RWPE2 (cell line): ENCODE results near the gene GRAMD1B.

Experiments used
- ATAC-seq: fragments of 200-7000 bp; cut with Tn5 transposase; 3 replicates; pipeline ENCODE4 v1.9.1; 2021; ENCODE audit warnings: low read depth
- DNase-seq: peaks from one replicate; pipeline ENCODE4 v3.0.0-alpha.2; 2020; ENCODE audit warnings: low spot score
- H3K27ac ChIP-seq: fragments of 450-650 bp; 2 replicates; pipeline ENCODE4 v1.5.1; 2017; ENCODE audit warnings: mild to moderate bottlenecking; ENCODE audit not compliant: poor library complexity, severe bottlenecking
- H3K27me3 ChIP-seq: fragments of 250-450 bp; sonication (Bioruptor Pico); 2 replicates; pipeline ENCODE4 v1.5.1; 2021; ENCODE audit warnings: mild to moderate bottlenecking, moderate library complexity; ENCODE audit not compliant: insufficient read depth, poor library complexity, severe bottlenecking
- H3K36me3 ChIP-seq: fragments of 250-450 bp; sonication (Bioruptor Pico); 2 replicates; pipeline ENCODE4 v1.5.1; 2020; ENCODE audit warnings: low read depth, mild to moderate bottlenecking, moderate library complexity
- H3K4me1 ChIP-seq: fragments of 250-450 bp; sonication (Bioruptor Pico); 2 replicates; pipeline ENCODE4 v1.5.1; 2021; ENCODE audit warnings: mild to moderate bottlenecking, moderate library complexity; ENCODE audit not compliant: insufficient read depth, poor library complexity, severe bottlenecking
- H3K4me3 ChIP-seq: fragments of 250-450 bp; sonication (Bioruptor Pico); 2 replicates; pipeline ENCODE4 v1.5.1; 2021; ENCODE audit warnings: mild to moderate bottlenecking, moderate library complexity; ENCODE audit not compliant: severe bottlenecking
- H3K9me3 ChIP-seq: fragments of 250-450 bp; sonication (Bioruptor Pico); 2 replicates; pipeline ENCODE4 v1.5.1; 2021; ENCODE audit warnings: mild to moderate bottlenecking, moderate library complexity; ENCODE audit not compliant: severe bottlenecking
- TF ChIP-seq, protein P1 (sequence below): fragments of 450-650 bp; IDR thresholded peaks from one replicate; pipeline ENCODE4 v1.5.1; 2017; ENCODE audit warnings: mild to moderate bottlenecking, moderate library complexity; ENCODE audit not compliant: poor library complexity, severe bottlenecking

GRAMD1B gene

DNA sequence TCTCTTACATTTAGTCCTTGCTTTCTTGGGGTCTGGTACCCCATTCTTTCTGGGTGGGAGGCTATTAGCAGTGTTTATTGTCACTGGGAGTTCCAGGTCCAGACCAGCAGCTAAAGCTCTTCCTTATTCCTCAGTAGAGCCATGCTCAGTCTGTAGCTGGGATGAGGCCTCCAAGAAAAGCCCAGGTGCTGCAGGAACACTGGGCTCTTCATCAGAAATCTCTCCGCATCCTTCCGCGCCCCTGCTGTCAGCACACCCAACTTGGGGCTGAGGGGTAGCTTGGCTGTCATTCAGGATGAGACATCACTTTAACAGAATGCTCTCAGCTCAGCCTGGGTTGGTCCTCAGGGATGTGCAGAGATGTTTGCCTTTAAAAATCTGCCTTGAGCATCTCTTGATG lies 97.5 kb downstream of the GRAMD1B start:
- TF ChIP-seq, protein P1, sequence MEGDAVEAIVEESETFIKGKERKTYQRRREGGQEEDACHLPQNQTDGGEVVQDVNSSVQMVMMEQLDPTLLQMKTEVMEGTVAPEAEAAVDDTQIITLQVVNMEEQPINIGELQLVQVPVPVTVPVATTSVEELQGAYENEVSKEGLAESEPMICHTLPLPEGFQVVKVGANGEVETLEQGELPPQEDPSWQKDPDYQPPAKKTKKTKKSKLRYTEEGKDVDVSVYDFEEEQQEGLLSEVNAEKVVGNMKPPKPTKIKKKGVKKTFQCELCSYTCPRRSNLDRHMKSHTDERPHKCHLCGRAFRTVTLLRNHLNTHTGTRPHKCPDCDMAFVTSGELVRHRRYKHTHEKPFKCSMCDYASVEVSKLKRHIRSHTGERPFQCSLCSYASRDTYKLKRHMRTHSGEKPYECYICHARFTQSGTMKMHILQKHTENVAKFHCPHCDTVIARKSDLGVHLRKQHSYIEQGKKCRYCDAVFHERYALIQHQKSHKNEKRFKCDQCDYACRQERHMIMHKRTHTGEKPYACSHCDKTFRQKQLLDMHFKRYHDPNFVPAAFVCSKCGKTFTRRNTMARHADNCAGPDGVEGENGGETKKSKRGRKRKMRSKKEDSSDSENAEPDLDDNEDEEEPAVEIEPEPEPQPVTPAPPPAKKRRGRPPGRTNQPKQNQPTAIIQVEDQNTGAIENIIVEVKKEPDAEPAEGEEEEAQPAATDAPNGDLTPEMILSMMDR, result no peak
- Histone ChIP-seq H3K4me3 (no peak overlapping the region), H3K36me3 (no peaks in the 10 kb centered on the region), H3K9me3 (no peaks in the 10 kb centered on the region), H3K4me1 (no peaks in the 10 kb centered on the region), H3K27me3 (no peaks in the 10 kb centered on the region), H3K27ac (no peak overlapping the region)
- ATAC-seq (no peak), DNase-seq (no peak)

DNA sequence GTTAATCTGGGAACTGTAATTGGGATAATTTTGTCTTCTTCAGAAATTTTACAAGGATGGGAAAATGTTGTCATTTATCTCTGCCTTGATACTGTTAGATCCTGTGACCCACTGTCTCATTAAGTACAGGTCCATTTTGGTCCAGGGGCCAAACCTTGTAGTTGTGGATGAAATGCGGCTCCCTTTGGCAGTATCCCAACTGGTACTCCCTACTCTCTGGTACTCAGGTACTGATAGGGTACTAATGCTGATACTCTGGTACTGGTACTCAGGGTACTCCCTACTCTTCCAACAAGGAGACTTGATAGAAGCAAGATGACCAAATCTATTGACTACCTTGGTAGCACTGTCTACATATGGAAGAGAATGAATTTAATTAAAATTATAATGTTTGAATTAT lies 97.9 kb downstream of the GRAMD1B start:
- no peaks in the 10 kb centered on the region for H3K4me1 ChIP-seq
- TF ChIP-seq, protein P1, result no peak
- ATAC-seq, result no peak
- H3K9me3 ChIP-seq, result no peaks in the 10 kb centered on the region
- no peaks in the 10 kb centered on the region for H3K36me3 ChIP-seq
- no peaks in the 10 kb centered on the region for H3K27me3 ChIP-seq
- H3K27ac ChIP-seq, result no peak overlapping the region
- no peak for DNase-seq
- H3K4me3 ChIP-seq, result no peak overlapping the region

DNA sequence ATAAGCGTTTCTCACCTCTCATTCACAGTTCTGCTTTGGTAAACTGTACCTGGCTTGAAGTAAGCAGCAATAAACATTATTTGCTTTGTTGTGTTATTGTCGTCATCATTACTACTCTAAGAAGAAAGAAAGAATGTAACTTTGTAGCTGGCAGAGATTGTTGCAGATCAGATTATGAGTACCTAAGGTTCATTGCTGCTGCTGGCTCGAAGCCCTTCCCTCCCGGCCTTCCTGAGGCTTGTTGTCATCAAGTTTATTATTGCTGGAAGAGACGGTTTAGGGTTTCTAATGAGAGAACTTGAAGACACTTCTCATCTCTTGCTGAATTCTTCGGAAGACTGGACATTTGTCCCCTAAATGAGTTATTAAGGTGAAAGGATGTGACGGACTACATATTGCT lies 101.3 kb downstream of the GRAMD1B start:
- Histone ChIP-seq H3K36me3 (no peaks in the 10 kb centered on the region), H3K4me3 (no peak overlapping the region), H3K4me1 (no peaks in the 10 kb centered on the region), H3K27me3 (no peaks in the 10 kb centered on the region), H3K9me3 (no peaks in the 10 kb centered on the region), H3K27ac (no peak overlapping the region)
- no peak for DNase-seq
- TF ChIP-seq, protein P1, result no peak
- ATAC-seq, result no peak

DNA sequence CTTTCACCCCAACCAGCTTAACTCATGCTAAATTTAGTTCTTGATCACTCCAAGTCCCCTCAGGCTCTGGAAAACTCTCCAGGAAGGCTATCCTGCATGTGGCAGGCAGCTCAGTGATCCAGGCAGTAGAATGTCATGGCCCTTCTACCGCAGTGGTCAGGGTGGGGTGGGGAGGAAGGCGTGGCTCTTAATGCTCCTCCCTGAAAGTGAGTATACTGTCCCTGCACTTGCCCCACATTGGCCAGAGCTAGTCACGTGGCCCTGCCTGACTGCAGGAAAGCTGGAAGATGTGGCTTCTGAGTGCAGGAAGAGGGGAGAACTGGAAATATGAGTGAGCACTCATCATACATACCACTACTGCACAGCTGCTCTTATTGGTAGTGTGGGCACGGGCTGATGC lies 102.1 kb downstream of the GRAMD1B start:
- Histone ChIP-seq H3K9me3 (no peaks in the 10 kb centered on the region), H3K36me3 (no peaks in the 10 kb centered on the region), H3K4me1 (no peaks in the 10 kb centered on the region), H3K4me3 (no peak overlapping the region), H3K27me3 (no peaks in the 10 kb centered on the region), H3K27ac (no peak overlapping the region)
- no peak for ATAC-seq
- no peak for DNase-seq
- TF ChIP-seq, protein P1, result no peak

DNA sequence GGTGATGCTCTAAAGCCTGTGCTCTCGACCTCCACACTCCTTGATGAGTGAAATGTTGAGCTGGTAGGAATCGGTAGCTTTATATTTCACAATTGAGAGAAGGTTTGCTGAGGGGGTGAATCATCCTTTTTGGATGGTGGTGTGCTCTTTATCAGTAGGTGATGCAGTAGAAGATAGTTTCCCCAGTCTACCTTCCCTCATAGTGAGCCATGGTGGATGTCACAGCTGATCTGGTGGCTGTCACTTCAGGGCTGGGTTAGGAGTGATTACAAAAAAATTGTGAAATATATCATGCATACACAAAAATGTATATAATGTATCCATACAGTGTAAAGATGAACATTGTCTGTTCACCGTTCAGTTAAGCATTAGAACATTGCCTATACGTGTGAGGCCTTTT lies 105.3 kb downstream of the GRAMD1B start:
- Histone ChIP-seq H3K27me3 (no peaks in the 10 kb centered on the region), H3K36me3 (no peaks in the 10 kb centered on the region), H3K4me3 (no peak overlapping the region), H3K27ac (no peak overlapping the region), H3K4me1 (no peaks in the 10 kb centered on the region), H3K9me3 (no peaks in the 10 kb centered on the region)
- no peak for DNase-seq
- TF ChIP-seq, protein P1, result no peak
- no peak for ATAC-seq
